GM18868 (cell line): ENCODE data around the gene CTBP1.

ENCODE experiments used
- ATAC-seq: cut with Tn5 transposase; IDR thresholded peaks from one replicate; pipeline ENCODE4 v1.9.1; 2021; ENCODE audit warnings: mild to moderate bottlenecking, moderate library complexity; ENCODE audit not compliant: unreplicated experiment

CTBP1 gene

GRCh38 chr4:1211891-1212545, 36.9 kb downstream of the CTBP1 start:
- ATAC-seq: no peak

DNA sequence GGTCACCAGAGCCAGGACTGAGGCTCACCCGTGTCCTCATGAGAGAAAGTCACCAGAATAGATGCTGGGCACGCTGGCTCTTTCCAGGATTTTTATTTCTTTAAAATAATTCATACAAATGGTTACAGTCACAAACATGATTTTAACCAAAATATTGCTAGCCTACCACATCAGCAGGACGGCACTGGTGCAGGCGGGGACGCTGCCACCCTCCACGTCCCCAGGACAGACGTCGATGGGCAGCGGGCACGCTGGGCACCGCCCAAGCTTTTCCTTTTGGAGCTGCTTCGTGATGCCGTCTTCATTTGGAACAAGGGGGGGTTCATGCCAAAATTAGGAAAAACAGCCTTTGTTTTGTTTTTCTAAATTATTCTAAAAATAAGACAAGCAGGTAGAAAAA, 37.6 kb downstream of the CTBP1 start:
- no peak for ATAC-seq

DNA sequence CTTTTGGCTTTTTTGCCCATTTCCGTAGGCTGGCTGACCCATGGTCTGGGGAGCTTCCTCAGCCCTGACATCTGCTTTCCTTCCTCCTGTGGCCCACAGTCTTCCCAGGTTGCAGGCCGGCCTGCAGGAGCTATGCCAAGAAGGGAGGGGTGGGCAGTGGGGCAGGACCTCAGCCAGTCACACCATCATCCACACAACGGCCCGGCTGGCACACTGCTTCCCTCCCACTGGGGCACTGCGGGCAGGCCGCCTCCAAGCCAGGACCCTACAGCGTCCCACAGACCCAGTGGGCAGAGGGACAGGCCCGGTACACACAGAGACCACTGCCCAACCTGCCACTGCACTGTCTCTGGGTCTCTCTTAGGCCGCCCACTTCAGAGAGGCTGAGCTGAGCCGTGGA, 38.0 kb downstream of the CTBP1 start:
- ATAC-seq: no peak

DNA sequence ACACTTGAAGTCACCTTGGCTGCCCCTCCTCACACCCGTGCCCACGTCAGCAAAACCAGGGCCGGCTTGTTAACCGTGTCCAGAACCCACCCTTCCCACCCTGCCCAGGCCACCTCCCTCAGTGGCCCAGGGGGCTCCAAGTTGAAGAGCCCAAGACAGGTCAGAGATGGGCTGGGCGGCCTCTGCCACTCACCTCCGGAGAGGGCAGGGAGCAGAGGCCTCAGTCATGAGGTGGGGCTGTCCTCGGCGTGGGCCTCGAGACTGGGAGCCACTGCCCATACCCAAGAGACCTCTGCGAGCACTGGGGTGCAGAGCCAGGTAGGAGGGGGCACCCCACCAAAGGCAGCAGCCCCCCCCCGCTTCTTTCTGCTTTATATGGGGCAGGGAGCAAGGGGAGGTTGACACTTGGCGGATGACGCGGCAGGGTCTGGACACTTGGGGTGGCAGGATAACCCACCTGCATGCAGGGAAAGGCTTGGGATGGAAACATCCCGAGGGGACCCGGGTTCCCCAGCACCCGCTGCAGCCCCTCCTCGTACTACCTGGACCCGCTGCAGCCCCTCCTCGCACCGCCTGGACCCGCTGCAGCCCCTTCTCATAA, 38.6 kb downstream of the CTBP1 start:
- ATAC-seq: no peak

GRCh38 chr4:1209821-1210220, 39.1 kb downstream of the CTBP1 start:
- no peak for ATAC-seq

- no peak for ATAC-seq
Measured at GRCh38 chr4:1208970-1209704, 39.8 kb downstream of the CTBP1 start.

GRCh38 chr4:1208266-1208961, 40.5 kb downstream of the CTBP1 start:
- ATAC-seq: no peak

DNA sequence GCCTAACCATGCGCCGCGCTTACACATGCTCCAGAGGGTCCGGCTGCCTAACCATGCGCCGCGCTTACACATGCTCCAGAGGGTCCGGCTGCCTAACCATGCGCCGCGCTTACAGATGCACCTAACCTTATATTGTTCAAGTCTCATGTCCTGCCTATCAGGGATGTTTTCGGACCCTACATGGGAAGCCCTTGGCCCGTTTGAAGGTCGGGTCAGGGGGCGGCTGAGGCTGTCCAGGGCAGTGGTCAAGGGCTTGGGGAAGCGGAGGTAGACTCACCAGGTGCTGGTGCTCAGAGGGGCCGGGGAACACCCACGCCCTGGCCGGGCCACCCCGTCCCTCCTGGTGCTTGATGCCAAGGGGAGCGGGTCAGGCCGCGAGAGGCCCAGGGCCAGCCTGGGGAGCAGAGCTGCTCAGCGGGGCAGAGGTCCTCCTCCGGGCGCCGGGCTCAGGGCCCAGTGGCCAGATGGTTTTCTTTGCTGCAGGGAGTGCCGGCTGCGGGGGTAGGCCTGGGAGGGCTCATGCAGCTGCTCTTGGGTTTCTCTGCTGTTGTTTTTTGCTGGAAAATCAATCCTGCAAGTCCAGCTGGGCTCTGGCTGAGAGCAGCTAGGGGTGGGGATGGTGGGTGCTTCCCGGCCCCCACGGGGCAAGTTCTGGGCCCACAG, 41.2 kb downstream of the CTBP1 start:
- no peak for ATAC-seq

GRCh38 chr4:1207157-1207470, 41.8 kb downstream of the CTBP1 start:
- no peak for ATAC-seq

DNA sequence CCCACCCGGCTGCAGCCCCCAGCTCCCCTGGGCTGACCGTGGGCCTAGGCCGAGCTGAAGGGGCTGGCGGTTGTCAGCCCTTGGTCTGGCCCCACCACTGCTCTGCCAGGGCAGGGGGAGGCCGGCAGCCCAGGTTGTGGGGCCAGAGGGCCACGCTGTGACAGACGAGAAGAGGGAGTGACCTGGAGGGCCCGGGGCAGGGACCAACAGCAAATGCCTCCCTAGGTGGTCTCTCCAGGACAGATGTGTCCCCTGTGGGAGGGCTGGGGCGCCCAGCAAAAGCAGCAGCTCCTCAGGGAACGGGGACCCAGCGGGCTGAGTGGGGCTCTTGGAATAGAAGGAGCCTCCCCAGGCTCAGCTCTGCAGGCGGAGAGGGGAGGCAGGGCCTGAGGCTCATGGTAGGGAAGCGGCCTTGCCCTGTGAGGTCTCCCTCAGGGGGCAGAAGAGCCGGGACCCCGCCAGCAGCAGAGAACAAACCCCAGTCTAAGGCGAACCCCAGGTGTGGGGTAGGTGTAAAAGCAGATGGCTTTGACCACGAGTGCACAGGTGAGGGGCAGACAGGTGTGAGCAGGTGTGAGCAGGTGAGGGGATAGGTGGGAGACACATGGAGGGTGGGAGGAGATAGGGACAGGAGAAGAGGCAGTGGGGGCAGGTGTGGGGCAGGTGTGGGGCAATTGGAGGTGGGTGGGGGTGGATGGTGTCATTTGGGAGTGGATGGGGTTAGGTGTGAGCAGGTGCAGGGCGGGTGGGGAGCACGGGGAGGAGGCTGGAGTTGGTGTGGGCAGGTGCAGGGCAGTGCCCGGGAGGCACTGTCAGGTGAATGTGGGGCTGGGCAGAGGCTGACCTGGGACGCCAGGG, 42.4 kb downstream of the CTBP1 start:
- no peak for ATAC-seq

- no peak for ATAC-seq
Measured at GRCh38 chr4:1205586-1206298, 43.2 kb downstream of the CTBP1 start.

DNA sequence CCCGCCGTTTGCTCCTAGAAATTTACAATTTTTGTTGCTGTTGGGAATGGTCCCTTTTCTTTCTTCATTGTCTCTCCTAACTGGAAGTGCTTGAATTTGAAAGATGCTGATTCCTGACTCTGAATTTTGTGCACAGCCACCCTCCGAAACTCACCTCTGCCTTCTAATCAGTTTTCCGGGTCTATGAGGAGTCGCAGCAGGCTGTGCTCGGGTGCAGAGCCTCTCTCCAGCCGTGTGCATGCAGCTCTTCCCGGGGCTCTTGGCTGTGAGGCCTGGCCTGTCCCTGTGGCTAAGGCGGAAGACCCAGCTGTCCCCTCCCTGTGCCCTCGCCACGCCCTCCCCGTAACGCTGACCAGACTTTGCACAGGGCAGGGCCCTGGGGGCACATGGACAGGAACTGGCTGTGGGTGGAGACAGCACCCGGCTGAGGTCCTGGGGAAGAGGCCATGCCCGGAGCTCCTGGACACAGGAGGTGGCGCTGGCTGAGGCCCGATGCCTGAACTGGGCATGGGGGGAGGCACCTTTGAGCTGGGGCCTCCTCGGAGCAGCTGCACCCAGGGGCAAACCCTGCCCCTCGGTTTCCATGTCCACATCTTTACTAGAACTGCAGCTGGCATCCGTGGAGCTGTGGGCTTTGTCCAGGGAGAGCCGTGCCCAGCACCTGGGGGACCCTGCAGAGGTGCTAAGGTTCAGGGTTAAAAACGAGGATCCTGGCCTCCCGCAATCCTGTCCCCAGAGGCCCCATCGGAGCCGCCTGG, 43.9 kb downstream of the CTBP1 start:
- no peak for ATAC-seq

GRCh38 chr4:1204286-1204827, 44.6 kb downstream of the CTBP1 start:
- ATAC-seq: no peak

- no peak for ATAC-seq
Measured at GRCh38 chr4:1203026-1203616, 45.8 kb downstream of the CTBP1 start.

GRCh38 chr4:1202526-1203011, 46.4 kb downstream of the CTBP1 start:
- ATAC-seq: no peak

- peak; percentile 26 for ATAC-seq
Measured at GRCh38 chr4:1201851-1202525, 46.9 kb downstream of the CTBP1 start.

GRCh38 chr4:1200425-1201035, 48.4 kb downstream of the CTBP1 start:
- peak; percentile 6 for ATAC-seq
